ENCODE measurements around the gene DPYSL5.

- no peak for TF ChIP-seq CTCF (IDR thresholded peaks at IDR 0.05)
- no peak for TF ChIP-seq POLR2A (IDR thresholded peaks at IDR 0.05)
Observed at GRCh38 chr2:26979741-26980140, 131.8 kb downstream of the DPYSL5 start.

Measured in adrenal gland (tissue), 5 donors.